Measurements from ENCODE around the gene KRTAP5-1. TPM values are rescaled to one million over a fixed set of nuclear protein-coding genes. Genes with fewer than 3 reads are reported as not detected.

Gene KRTAP5-1
- total and polyA plus RNA-seq, 10 of the 15 experiments (the other 5 are each of a cell fraction or from before 2014, with no cell fraction given), result not detected

GRCh38 chr11:1536065-1536843 lies 48.8 kb downstream of the KRTAP5-1 start:
- H3K4me1 ChIP-seq (ENCODE audit: control insufficient read depth, insufficient read depth, low read length), result no peaks in the 10 kb centered on the region
- FAIRE-seq (no peak), DNase-seq (ENCODE audit: low read depth, low spot score) (no peak), ATAC-seq (no peak)
- RAD21 ChIA-PET (ENCODE audit: unreplicated experiment), result no interaction called here
- in situ Hi-C loops (cut with MboI), result no loop called here
- no peak overlapping the region for H3K9ac ChIP-seq (ENCODE audit: control insufficient read depth, insufficient read depth, low read length)
- 80% methylated on average over 16 of the region's 16 CpGs for WGBS (ENCODE audit: insufficient coverage, insufficient replicate concordance, low lambda C conversion rate, missing lambda C conversion rate)
- H4K20me1 ChIP-seq (ENCODE audit: control insufficient read depth, insufficient read depth), result peaks cover 7% of the 10 kb centered on the region; the same call in 1 of the 2 replicates
- H3K79me2 ChIP-seq (ENCODE audit: control insufficient read depth, insufficient read depth, low read length), result peaks cover 8% of the 10 kb centered on the region
- H3K27me3 ChIP-seq (replicated peaks in 1 of 2; ENCODE audit: control insufficient read depth in 2 of 2, insufficient read depth in 2 of 2, low read length in 1 of 2), result peaks cover 0 to 1% of the 10 kb centered on the region in 2 experiments; a peak in 1 of 4 replicates
- no peak overlapping the region for H3K27ac ChIP-seq (ENCODE audit: control insufficient read depth, insufficient read depth)
- SMC1A ChIA-PET (ENCODE audit: uncharacterized antibody, unreplicated experiment), result interaction anchor here (1.1 kb wide), 1 partner anchor 39 kb away, joined by 3 read pairs; no protein-coding TSS in a partner anchor
- no peak overlapping the region for H2AFZ ChIP-seq (ENCODE audit: control insufficient read depth, low read depth, low read length)
- H3K4me3 ChIP-seq, result no peak overlapping the region
- intact Hi-C loops (cut with micrococcal nuclease; ENCODE audit: unreplicated experiment), result no loop called here
- H3K9me3 ChIP-seq (replicated peaks; ENCODE audit: control insufficient read depth, insufficient read depth, low read length), result no peaks in the 10 kb centered on the region
- POLR2A ChIA-PET, result interaction anchor here (1.6 kb wide), 1 partner anchor 14 kb away, joined by 6 read pairs; no protein-coding TSS in a partner anchor
- CTCF ChIA-PET, result interaction anchor here (1.6 kb wide), 1 partner anchor 39 kb away, joined by 4 read pairs; no protein-coding TSS in a partner anchor
- H3K36me3 ChIP-seq (ENCODE audit: control insufficient read depth in 2 of 2, insufficient read depth in 2 of 2, low read length in 1 of 2), result peaks cover 0 to 3% of the 10 kb centered on the region in 2 experiments; a peak in 2 of 4 replicates
- no peak overlapping the region for H3K4me2 ChIP-seq (ENCODE audit: control insufficient read depth, insufficient read depth)
- BruUV-seq (replicated peaks), result TSS peak; percentile 50
- no peak for TF ChIP-seq RBBP5 (conservative IDR thresholded peaks at IDR 0.05)
- TF ChIP-seq ATF7 (IDR thresholded peaks at IDR 0.05; ENCODE audit: low read depth), result no peak
- TF ChIP-seq ZNF274 (IDR thresholded peaks at IDR 0.05; ENCODE audit: insufficient read depth, insufficient read length), result no peak
- TF ChIP-seq PRDM15 (CRISPR knock-in tag; IDR thresholded peaks at IDR 0.05), result no peak
- no peak for TF ChIP-seq PAX5 (IDR thresholded peaks at IDR 0.05; ENCODE audit: borderline replicate concordance, low read depth, low read length)
- TF ChIP-seq YBX1 (IDR thresholded peaks at IDR 0.05), result no peak
- TF ChIP-seq RFX5 (IDR thresholded peaks at IDR 0.05; ENCODE audit: low read depth, low read length), result no peak
- TF ChIP-seq GABPA (IDR thresholded peaks at IDR 0.05; ENCODE audit: low read depth), result no peak
- TF ChIP-seq E4F1 (IDR thresholded peaks at IDR 0.05; ENCODE audit: borderline replicate concordance, partially characterized antibody), result no peak
- TF ChIP-seq BCLAF1 (IDR thresholded peaks at IDR 0.05), result no peak
- no peak for TF ChIP-seq SMAD5 (IDR thresholded peaks at IDR 0.05; ENCODE audit: low read depth)
- TF ChIP-seq NR2F1 (conservative IDR thresholded peaks at IDR 0.05), result no peak
